Measurements from ENCODE around the gene SDCBP2. TPM values are rescaled to one million over a fixed set of nuclear protein-coding genes. Genes with fewer than 3 reads are reported as not detected.

SDCBP2 gene
- total RNA-seq, 1 donor from 2014 or later: 4.1 TPM

DNA sequence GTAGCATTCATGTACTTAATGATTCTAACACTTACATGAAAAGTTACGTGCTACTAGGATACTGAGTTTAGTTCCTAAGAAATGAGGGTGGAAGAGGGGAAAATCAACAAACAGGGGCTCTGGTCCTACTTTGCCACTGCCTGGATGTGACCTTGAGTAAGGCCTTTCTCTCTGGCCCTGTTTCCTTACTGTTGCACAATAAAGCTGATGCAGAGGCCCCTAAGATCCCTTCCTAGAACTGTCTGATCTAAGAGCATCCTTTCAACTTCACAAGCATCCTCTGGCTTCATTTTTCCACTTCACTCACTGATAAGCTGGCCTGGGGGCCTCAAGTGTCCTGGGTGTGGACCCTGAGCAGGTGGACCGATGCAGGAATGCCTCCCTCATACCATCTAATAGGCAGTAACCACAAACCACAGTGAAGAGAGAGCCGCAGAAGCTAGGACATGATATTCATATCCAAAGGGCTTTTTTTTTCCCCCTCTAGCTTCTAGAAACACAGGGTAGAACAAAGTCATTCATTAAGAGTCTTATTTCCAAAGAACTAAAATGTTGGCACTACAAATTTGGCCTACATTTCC is 42.4 kb upstream of the SDCBP2 start:
- DNase-seq (ENCODE audit: low spot score): no peak
- Mint-ChIP-seq H3K36me3 (ENCODE audit: low read depth) (peaks cover 88% of the 10 kb centered on the region), H3K27me3 (ENCODE audit: low read depth) (no peaks in the 10 kb centered on the region), H3K27ac (peak overlapping the region; percentile 68), H3K4me3 (ENCODE audit: low read depth) (no peak overlapping the region), H3K4me1 (ENCODE audit: low read depth) (peaks cover 47% of the 10 kb centered on the region), H3K9me3 (no peaks in the 10 kb centered on the region)
- intact Hi-C loops (cut with micrococcal nuclease): no loop called here

DNA sequence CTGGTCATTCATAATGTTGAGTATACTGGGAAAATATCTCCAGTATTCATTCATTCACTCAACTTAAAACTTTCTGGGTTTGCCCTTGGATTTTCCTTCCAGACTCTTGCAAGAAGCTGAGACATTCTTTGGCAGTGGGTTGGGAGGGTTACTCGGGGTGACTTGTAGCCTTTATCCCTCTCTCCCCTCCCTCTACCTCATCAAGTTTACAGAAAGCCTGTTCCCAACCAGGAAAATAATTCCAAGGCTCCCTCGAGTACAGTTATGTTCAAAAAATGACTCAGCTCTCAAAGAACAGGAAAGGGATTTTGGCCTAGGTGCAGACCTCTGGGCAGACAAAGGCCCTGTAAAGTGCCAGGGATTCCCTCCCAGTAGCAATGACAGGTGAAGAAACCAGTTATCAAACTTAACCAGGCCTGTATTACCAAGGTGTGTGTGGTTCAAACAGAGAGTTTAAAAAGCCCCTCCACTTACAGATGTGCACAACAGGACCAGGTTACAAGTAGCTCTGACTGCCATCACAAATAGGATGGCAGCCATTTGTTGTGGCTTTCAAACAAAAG is 41.7 kb upstream of the SDCBP2 start:
- H3K4me1 Mint-ChIP-seq (ENCODE audit: low read depth): peaks cover 41% of the 10 kb centered on the region
- intact Hi-C loops (cut with micrococcal nuclease): no loop called here
- no peaks in the 10 kb centered on the region for H3K9me3 Mint-ChIP-seq
- DNase-seq (ENCODE audit: low spot score): no peak
- no peaks in the 10 kb centered on the region for H3K27me3 Mint-ChIP-seq (ENCODE audit: low read depth)
- peaks cover 86% of the 10 kb centered on the region for H3K36me3 Mint-ChIP-seq (ENCODE audit: low read depth)
- H3K4me3 Mint-ChIP-seq (ENCODE audit: low read depth): no peak overlapping the region
- peak overlapping the region; percentile 55 for H3K27ac Mint-ChIP-seq

DNA sequence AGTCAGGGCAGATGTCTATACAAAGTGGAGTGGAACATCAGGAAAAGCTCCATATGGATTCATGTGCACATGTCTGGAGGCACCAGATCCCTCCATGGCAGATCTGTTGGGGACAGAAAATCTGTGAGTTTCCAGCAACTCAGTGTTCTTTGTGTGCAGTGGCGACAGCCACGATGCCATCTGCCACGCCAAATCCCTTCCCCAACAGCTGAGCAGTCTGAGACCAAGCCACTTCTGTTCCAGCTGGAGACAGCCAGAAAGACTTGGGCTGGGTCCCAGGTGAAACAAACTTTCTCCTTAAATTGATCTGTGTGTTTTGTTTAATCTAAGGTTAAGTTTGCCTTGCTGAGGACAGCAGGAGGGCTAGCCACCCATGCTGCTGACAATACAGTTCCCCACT is 41.0 kb upstream of the SDCBP2 start:
- H3K27ac Mint-ChIP-seq: peak overlapping the region; percentile 1
- no peak for DNase-seq (ENCODE audit: low spot score)
- H3K4me1 Mint-ChIP-seq (ENCODE audit: low read depth): peaks cover 45% of the 10 kb centered on the region
- H3K27me3 Mint-ChIP-seq (ENCODE audit: low read depth): no peaks in the 10 kb centered on the region
- intact Hi-C loops (cut with micrococcal nuclease): no loop called here
- H3K4me3 Mint-ChIP-seq (ENCODE audit: low read depth): no peak overlapping the region
- peaks cover 86% of the 10 kb centered on the region for H3K36me3 Mint-ChIP-seq (ENCODE audit: low read depth)
- H3K9me3 Mint-ChIP-seq: peaks cover 4% of the 10 kb centered on the region

DNA sequence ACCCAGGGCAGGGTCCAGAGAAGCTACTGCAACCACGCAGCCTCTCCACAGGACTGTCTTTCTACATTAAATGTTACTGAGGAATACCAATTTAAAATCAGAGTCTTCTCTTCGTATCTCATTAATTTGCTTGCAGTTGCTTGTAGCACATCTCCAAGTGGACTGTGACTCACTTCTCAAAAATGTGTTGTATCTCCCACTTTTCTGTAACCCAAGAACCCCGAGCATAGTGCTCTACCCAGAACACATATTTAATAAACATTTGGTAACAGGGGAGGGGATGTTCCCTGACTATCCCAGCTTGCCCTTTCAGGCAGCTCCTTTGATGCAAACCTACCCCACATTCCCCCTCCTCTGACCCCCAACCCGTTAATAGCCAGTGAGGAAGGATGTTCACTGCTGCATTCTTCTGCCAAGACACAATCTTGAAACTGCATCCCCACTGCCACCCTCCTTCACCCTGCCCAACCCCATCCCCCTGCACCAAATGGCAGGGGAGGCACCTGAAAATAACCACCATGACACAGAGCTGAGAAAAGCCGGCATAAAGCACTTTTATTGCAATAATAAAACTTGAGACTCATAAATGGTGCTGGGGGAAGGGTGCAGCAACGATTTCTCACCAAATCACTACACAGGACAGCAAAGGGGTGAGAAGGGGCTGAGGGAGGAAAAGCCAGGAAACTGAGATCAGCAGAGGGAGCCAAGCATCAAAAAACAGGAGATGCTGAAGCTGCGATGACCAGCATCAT is 39.7 kb upstream of the SDCBP2 start:
- DNase-seq (ENCODE audit: low spot score): no peak
- intact Hi-C loops (cut with micrococcal nuclease): no loop called here
- no peak overlapping the region for H3K4me3 Mint-ChIP-seq (ENCODE audit: low read depth)
- peaks cover 53% of the 10 kb centered on the region for H3K4me1 Mint-ChIP-seq (ENCODE audit: low read depth)
- H3K27ac Mint-ChIP-seq: peak overlapping the region; percentile 37
- H3K36me3 Mint-ChIP-seq (ENCODE audit: low read depth): peaks cover 87% of the 10 kb centered on the region
- peaks cover 4% of the 10 kb centered on the region for H3K9me3 Mint-ChIP-seq
- H3K27me3 Mint-ChIP-seq (ENCODE audit: low read depth): no peaks in the 10 kb centered on the region

- H3K9me3 Mint-ChIP-seq: peaks cover 4% of the 10 kb centered on the region
- no peak for DNase-seq (ENCODE audit: low spot score)
- intact Hi-C loops (cut with micrococcal nuclease): no loop called here
- peak overlapping the region; percentile 9 for H3K27ac Mint-ChIP-seq
- H3K4me3 Mint-ChIP-seq (ENCODE audit: low read depth): no peak overlapping the region
- peaks cover 87% of the 10 kb centered on the region for H3K36me3 Mint-ChIP-seq (ENCODE audit: low read depth)
- H3K27me3 Mint-ChIP-seq (ENCODE audit: low read depth): no peaks in the 10 kb centered on the region
- H3K4me1 Mint-ChIP-seq (ENCODE audit: low read depth): peaks cover 58% of the 10 kb centered on the region
Observed at GRCh38 chr20:1367479-1367878, 38.5 kb upstream of the SDCBP2 start.

GRCh38 chr20:1364106-1364505 is 35.2 kb upstream of the SDCBP2 start:
- intact Hi-C loops (cut with micrococcal nuclease): no loop called here
- Mint-ChIP-seq H3K9me3 (peaks cover 4% of the 10 kb centered on the region), H3K4me1 (ENCODE audit: low read depth) (peaks cover 70% of the 10 kb centered on the region), H3K4me3 (ENCODE audit: low read depth) (peak overlapping the region; percentile 41), H3K36me3 (ENCODE audit: low read depth) (peaks cover 90% of the 10 kb centered on the region), H3K27me3 (ENCODE audit: low read depth) (no peaks in the 10 kb centered on the region), H3K27ac (peak overlapping the region; percentile 81)
- peak; percentile 37 for DNase-seq (ENCODE audit: low spot score)

- Mint-ChIP-seq H3K27me3 (ENCODE audit: low read depth) (no peaks in the 10 kb centered on the region), H3K4me3 (ENCODE audit: low read depth) (peak overlapping the region; percentile 22), H3K9me3 (peaks cover 4% of the 10 kb centered on the region), H3K36me3 (ENCODE audit: low read depth) (peaks cover 90% of the 10 kb centered on the region), H3K4me1 (ENCODE audit: low read depth) (peaks cover 75% of the 10 kb centered on the region), H3K27ac (peak overlapping the region; percentile 81)
- DNase-seq (ENCODE audit: low spot score): no peak
- intact Hi-C loops (cut with micrococcal nuclease): no loop called here
Observed at GRCh38 chr20:1363522-1363921, 34.6 kb upstream of the SDCBP2 start.

DNA sequence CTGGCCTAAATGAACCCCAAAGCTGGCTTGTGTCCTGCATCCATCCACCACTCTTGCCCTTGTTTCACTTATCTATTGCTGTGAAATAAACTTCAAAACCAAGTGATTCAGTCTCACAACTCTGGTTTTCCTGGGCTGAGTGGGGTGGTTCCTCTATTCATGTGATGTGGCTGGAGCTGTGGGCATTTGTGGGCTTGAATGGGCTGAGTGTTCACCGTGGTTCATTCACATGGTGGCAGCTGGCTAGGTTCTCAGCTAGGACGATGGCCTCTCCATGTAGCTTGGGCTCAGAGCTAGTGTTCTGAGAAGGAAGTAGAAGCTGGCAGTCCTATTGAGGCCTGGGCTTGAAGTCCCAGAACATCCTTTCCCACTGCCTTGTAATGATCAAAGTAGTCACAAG is 33.5 kb upstream of the SDCBP2 start:
- H3K27me3 Mint-ChIP-seq (ENCODE audit: low read depth): no peaks in the 10 kb centered on the region
- no peak for DNase-seq (ENCODE audit: low spot score)
- H3K4me3 Mint-ChIP-seq (ENCODE audit: low read depth): peak overlapping the region; percentile 47
- peaks cover 84% of the 10 kb centered on the region for H3K4me1 Mint-ChIP-seq (ENCODE audit: low read depth)
- peak overlapping the region; percentile 81 for H3K27ac Mint-ChIP-seq
- peaks cover 4% of the 10 kb centered on the region for H3K9me3 Mint-ChIP-seq
- peaks cover 88% of the 10 kb centered on the region for H3K36me3 Mint-ChIP-seq (ENCODE audit: low read depth)
- intact Hi-C loops (cut with micrococcal nuclease): no loop called here

- Mint-ChIP-seq H3K27ac (peak overlapping the region; percentile 79), H3K4me1 (ENCODE audit: low read depth) (peaks cover 83% of the 10 kb centered on the region), H3K4me3 (ENCODE audit: low read depth) (peak overlapping the region; percentile 1), H3K9me3 (peaks cover 10% of the 10 kb centered on the region), H3K27me3 (ENCODE audit: low read depth) (no peaks in the 10 kb centered on the region), H3K36me3 (ENCODE audit: low read depth) (peaks cover 85% of the 10 kb centered on the region)
- DNase-seq (ENCODE audit: low spot score): no peak
- intact Hi-C loops (cut with micrococcal nuclease): loop anchor here (2.0 kb wide), 1 partner anchor 33 kb away; the partner anchor contains the start of gene FKBP1A
Observed at GRCh38 chr20:1360094-1360846, 31.3 kb upstream of the SDCBP2 start.

- peaks cover 30% of the 10 kb centered on the region for H3K9me3 Mint-ChIP-seq
- intact Hi-C loops (cut with micrococcal nuclease): loop anchor here (1.0 to 10.0 kb wide), 4 partner anchors 12 to 307 kb away; no protein-coding TSS in a partner anchor
- peaks cover 61% of the 10 kb centered on the region for H3K4me1 Mint-ChIP-seq (ENCODE audit: low read depth)
- H3K27ac Mint-ChIP-seq: peak overlapping the region; percentile 85
- H3K27me3 Mint-ChIP-seq (ENCODE audit: low read depth): no peaks in the 10 kb centered on the region
- peaks cover 87% of the 10 kb centered on the region for H3K36me3 Mint-ChIP-seq (ENCODE audit: low read depth)
- peak overlapping the region; percentile 55 for H3K4me3 Mint-ChIP-seq (ENCODE audit: low read depth)
- peak; percentile 56 for DNase-seq (ENCODE audit: low spot score)
Observed at GRCh38 chr20:1357921-1358671, 29.2 kb upstream of the SDCBP2 start.

- DNase-seq (ENCODE audit: low spot score): no peak
- Mint-ChIP-seq H3K27ac (no peak overlapping the region), H3K4me3 (ENCODE audit: low read depth) (no peak overlapping the region), H3K36me3 (ENCODE audit: low read depth) (peaks cover 89% of the 10 kb centered on the region), H3K9me3 (peaks cover 67% of the 10 kb centered on the region), H3K4me1 (ENCODE audit: low read depth) (peaks cover 21% of the 10 kb centered on the region), H3K27me3 (ENCODE audit: low read depth) (no peaks in the 10 kb centered on the region)
- intact Hi-C loops (cut with micrococcal nuclease): loop anchor here (10.0 kb wide), 1 partner anchor 311 kb away; no protein-coding TSS in a partner anchor
Observed at GRCh38 chr20:1353956-1354355, 25.0 kb upstream of the SDCBP2 start.
